NCI-H1436 (cell line): Measurements from ENCODE around the gene KCND3.
"Not testable (repeated sequence)": the region's sequence is repeated elsewhere in the genome, so short reads cannot be mapped to it uniquely, and the experiment has no call there.

Experiments
- DNase-seq: peaks from one replicate; lab custom pipeline; 2025; lab: John Stamatoyannopoulos, UW

KCND3 gene

DNA sequence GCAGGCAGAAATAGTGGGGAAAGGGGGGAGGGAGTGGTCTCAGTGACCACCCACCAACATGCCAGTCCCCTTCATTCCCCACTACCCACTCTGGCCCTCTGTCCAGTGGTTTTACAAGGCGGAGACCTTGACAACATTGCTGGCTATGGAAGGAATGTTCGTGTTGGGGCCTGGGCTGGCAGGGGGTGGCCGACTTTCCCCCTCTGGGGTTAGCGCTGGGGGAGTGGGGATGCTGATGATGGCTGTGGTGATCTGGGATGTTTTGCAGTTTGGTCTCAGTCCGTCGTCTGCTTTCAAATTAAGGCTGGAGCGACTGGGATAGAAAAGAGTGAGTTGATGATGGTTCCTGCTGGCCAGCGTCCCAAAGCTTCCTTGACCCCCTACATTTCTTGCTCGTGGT is 213.5 kb downstream of the KCND3 start:
- no peak for DNase-seq

DNA sequence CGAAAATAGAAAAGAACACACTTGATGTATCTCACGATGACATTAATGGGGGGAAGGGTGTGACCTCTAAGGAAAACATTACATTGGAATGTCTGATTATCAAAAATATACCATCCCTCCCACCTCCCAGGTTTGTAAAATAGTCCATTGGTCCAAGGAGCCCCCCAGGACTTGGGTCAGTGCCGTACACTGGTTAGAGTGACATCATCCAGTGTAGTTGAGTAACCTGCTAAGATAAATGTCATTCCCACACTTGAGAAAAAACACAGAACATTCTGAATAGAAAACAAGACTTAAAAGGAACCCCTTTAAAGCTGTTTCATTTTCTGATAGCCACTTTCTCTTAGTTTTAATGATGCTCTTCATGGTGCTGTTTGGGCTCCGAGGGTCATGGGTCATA is 218.6 kb downstream of the KCND3 start:
- DNase-seq, result no peak

DNA sequence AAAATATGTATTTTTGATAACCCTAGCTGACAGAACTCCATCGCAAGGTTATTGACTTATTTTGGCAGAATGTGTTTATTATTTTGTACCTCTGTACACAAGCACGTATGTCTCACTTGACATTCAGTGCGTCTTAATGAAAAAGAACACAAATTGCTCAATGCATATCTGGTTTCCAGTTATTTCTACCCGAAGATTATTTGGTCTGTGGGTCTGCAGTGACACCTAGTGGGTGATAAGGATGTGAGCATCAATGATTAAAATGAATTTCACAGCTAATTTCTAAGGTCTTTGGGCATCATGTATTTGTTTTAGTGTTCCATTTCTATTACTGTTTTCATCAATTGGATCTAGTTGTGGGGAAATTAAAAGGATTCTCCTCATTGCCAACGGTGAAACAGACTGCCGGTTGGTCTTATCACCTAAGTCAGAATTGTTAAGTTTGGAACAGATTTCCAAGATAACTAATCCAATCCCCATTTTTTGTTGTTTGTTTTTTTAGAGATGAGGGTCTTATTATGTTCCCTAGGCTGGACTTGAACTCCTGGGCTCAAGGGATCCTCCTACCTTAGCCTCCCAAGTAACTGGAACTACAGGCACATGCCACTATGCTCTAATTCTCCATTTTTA is 219.8 kb downstream of the KCND3 start:
- peak; percentile 6 for DNase-seq

DNA sequence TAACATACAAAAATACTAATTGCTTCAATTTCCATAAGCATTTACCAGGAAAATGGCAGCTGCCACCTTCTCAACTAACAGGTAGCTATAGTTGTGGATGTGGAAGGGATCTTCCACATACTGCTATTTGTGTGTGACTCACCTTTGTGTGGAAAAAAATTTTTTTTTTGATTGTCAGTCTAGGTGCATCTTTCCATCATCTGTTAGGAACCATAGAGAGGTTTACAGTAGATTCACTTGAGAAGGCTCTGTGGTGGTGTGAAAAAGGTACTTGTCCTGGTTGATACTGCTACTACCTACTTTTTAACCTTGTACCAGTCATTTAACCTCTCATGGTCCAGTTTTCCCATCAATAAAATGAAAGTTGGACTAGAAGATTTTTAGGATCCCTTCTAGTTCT is 220.8 kb downstream of the KCND3 start:
- no peak for DNase-seq

DNA sequence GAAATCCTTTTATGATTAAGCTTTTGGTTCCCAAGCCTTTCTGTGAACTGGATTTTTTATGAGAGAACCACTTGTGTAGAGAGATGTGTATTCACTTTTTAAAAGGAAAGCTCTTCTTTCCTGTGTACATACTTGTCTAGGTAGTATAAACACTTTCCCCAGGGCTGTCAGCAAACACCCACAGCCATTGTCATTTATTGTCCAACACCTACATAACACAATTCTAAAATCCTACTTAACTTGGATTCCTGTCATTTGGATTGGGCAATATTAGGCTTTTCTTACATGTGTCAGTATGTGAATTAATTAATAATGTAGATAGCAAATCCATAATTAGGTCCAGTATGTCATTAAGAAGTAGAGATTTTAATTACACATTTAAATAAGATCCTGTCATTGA is 221.4 kb downstream of the KCND3 start:
- no peak for DNase-seq

DNA sequence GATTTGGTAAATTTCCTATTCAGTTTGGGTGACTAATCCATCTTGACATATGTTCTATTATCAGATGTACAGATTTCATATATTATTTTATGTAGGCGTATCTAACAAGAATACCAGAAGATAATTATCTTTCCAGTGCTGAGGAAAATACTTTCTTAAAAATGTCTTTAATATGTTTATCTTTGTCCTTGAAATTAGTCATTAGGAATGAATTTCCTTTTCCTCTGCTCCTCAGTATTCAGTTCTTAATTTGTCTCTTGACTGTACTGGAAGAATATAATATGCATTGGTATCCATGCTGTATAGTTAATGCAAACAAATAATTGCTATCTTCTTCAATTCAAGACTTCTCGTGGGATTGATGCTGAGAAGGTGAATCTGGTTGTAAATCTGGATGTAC is 227.1 kb downstream of the KCND3 start:
- DNase-seq, result no peak

DNA sequence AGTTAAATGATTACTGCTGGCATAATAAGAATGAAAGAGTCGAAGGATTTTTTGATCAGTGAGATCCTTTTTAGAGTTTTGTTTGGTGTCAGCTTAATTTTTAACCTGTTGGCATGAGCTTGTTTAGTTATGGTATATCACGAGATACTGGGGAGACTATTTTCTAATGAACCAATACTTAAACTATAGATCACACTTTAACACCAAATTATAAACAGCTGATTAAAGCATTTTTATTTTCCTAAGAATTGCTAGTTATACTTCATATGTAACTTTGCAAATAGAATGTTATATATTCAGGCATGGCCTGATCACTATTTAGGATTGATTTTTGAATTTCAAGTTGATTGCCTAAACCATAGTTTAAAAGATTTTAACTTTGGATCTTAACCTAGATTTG is 227.8 kb downstream of the KCND3 start:
- no peak for DNase-seq

DNA sequence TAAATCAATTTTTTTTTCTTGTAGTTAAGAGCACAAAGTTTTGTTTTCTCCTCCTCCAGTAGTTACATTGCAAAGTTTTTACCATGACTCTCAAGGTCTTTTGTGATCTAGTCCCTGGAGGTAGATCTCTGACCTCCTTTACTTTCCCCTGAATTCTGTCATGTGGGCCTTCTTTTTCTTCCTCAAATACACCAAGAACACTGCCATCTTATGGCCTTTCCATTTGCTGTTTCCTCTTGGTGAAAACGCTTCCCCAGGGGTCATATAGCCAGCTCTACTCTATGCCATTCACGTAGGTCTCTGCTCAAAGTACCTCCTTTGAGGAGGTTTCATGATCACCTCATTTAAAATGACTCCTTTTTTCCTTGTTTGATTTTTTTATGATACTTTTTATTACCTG is 231.1 kb downstream of the KCND3 start:
- DNase-seq, result no peak

DNA sequence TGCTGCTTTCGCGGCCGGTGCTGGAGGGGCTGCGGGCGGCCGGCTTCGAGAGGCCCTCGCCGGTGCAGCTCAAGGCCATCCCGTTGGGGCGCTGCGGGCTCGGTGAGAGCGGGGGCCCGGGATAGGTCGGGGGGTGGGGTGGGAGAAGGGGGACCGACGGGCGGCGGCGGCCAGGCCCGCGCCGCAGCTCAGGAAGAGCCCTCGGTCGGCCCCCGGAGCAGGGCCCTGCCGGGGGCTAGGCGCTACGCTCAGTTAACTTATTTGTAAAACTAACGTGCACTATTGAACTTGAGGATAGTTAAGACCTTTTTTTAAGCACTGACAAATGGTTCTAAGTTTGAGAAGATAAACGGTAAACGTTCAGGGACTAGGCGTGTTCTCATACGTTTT is 233.3 kb downstream of the KCND3 start:
- no peak for DNase-seq

DNA sequence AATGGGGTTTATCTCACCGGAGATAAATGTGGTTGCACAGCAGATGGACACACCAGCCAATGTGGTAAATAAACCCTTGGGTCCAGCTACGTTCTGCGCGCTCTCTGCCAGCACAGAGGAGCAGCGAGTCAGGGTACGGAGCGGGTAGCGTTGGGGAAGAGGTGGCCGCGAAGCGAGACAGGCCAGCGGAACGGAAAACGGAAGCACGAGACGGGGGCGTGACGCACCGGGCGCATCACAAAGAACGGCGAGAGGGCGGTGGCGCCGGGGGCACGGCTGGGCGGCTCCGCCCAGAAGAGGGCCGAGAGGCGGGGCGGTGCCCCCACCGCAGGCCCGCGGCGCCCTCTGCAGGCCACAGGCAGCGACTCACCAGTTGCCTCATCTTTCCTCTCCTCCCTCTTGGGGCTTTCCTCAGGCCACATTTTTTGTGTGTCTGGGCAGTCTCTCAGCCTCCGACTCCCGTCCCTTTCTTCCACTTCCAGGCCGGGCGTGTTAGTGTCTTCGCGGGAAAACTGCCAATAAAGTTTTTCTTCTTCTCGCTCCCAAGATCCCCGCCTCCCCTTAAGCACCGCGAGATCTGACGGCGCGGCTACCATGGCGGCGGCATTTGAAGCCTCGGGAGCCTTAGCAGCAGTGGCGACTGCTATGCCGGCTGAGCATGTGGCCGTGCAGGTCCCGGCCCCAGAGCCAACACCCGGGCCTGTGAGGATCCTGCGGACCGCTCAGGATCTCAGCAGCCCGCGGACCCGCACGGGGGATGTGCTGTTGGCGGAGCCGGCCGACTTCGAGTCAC is 233.9 kb downstream of the KCND3 start, which contains the start of gene DDX20:
Gene DDX20, plus strand, starts transcription at position 571 of the 793 bp plus-strand sequence. Its CDS starts 24 bp downstream, at position 595.
- DNase-seq, result peak; percentile 96

DNA sequence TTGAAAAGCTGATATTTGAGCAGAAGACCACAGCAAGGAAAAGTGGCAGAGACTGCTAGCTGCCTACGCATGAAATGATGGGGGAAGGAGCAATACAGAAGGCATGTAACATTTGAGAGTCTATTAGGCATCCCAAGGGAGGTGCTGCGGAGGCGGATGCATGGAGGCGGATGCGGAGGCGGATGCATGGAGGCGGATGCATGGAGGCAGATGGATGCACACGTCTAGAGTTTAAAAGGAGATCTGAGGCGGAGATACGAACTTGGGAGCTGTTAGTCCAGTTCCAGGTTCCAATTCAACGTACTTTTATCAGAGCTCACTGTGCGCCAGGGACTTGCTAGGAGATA is 234.5 kb downstream of the KCND3 start:
- peak; percentile 85 for DNase-seq

DNA sequence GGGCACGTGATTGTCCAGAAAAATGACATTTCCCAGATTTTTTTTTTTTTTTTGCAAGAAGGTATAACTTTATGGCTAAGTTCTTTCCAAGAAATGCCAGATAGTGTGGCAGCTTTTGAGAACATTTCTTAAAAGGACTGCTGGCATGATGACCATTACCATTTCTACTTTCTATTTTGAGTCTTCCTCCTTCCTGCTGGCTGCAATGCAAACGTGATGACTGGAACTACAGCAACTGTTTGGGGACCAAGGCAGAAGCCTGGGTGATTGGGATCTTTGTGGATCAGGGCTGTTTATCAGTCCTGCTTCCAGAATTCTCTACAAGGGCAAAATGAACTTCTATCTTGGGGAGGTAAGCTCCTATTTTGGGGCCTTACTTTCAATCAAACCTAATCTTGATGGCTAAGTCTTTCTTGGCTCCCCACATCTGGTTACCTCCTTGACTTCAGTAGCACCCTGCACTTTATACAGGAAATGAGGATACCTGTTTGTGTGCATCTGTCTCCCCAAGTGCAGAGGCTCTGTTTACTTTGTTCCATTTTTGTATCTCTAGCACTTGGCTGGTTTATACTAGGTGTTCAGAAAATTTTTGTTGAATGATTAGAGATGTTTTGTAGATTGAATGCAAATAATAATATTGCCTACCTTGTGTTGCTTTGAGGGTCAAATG is 237.4 kb downstream of the KCND3 start:
- DNase-seq, result no peak

DNA sequence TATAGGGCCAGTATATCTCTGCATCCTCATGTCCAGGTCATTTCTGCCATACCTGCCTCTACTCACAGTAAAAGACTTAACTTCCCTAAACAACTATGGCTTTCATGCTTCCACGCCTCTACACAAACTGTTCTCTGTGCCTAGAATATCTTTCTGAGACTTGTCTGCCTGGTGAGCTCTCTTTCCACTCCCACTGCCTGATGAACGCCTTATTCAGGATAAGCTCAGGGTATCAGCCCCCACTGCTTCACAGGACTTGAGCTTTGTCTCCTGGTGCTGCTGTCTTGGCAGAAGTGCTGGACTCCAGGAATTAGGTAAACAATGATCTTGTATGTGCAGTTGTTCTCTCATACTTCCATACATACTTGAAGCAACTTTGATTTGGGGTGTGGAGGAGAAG is 238.6 kb downstream of the KCND3 start:
- no peak for DNase-seq

DNA sequence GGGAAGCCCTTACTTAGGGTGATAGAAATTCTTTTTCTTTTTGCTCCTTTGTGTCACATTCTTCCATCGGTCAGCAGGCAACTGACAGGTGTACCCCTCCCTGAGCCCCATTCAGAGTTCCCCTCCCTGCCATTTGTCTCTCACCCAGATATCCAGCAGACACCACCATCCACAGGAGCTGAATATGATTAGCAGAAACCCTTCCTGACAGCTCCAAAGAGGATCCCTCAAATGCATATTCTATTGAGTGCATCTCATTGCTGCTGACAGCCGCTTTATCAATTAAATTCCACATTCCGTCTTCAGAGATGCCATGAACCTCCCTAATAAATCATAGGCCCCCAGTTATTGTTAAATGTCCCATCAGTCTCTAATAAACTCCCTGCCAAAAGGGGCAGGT is 239.8 kb downstream of the KCND3 start:
- no peak for DNase-seq

DNA sequence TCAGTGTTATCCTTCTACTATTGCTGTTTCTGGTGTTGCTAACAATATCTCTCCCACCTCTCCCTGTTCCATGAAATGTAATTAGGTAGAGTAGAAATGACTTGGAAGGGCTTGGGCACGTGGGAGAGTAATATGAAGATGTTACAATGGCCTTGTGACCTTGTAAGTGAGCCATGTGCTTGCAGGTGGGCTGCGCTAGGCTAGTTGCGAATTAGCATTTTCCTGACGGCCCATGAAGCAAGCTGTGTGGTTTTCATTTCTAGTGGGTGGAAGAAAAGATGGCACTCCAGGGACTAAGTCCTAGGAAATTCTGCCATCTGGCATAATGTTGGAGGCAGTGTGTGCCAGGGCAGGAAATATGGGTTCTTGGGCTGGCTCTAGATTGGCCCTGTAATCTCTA is 241.5 kb downstream of the KCND3 start:
- DNase-seq, result no peak

DNA sequence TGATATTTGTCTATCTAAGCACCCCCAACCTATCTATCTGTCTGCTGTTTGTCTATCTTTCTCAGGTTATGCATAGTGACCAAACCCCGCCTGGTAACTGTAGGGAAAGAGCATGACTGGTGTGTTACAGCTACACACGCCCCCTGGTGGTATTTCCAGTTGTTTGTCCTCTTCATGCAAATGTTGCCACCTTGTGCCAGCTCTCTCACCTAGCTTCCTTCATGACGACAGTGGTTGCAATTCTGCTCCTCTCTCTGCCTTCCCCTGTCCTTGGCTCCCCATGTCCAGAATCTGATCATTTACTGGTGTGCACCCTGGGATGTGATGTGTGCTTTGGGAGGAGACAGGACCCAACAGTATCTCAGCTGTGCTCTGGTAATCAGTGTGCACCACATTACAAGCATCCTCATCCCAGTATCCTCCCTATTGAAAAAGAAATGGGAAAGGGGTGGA is 242.2 kb downstream of the KCND3 start:
- peak; percentile 52 for DNase-seq

DNA sequence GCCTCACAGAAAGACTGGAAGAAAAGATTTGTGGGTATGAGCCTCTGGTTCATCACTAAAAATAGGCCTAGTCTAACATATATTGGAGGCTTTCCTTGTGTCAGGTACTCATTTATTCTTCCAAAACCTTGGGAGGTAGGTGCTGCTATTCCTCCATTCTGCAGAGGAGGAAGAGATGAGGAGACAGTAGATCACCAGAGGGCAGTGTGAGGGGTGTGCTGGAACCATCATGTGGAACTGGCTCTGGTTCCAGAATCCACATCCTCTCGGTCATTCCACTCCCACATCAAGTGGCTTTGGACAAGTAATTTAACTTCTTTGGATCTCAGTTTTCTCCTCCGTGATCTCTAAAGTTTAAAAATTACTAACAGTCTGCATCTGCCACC is 242.9 kb downstream of the KCND3 start:
- DNase-seq, result no peak

DNA sequence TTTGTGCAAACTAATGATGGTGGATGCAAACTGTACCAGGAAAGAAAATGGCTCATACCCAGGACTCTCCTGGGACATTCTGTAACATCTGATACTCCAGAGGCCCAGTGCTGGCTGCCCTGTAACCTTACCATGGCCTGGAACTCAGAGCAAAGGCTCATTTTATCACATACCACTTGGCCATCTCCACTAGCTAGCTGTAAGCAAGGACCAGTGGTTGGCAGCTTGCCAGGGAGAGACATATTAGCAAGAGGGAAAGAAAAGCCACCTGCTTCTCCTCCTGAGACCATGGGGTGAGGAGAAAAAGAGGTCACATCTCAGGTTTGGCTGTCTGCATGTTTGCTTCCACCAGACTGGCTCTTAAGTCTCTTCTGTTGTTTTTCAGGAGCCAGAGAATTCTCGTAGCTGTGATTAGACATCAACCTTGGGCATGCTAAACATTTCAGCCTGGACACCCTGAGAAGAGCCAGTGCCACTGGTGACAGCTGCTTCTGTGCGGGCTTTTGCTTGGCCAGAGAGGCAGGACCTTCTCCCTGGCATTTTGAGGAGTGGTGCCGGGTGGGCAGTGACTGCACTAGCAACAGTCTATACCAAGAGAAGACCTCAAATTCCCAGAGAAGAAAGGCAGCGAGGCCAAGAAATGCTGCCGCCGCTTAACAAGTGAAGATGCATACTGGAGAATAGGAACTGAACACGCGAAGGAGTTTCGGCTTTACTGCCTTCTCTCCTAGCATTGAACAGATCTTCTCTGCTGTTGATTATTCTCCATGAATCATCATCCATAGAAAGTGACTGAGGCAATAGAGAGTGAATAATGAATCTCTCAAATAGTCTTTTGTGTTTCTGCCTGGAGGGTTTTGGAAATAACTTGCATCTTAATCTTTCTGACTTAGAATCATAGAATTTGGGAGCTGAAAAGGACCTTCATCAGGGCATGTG is 243.5 kb downstream of the KCND3 start:
- no peak for DNase-seq

DNA sequence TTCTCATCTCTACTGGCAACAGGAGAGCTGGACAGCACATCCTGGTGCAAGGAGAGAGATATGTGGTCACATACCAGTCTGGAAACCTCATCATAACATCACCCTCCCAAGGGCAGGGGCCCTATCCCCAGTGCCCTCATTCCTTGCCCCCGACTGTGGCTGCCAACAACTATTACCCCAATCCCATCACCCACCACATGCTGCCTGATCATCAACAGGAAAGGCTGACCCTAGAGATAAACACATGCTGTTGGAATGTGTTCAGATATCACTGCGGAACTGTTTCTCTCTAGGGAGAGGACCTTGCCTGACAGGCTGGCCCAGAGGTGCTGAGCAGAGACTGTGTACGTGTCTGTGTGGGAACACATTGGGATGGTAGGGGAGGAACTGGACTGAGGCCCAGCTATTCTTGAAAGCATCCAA is 245.8 kb downstream of the KCND3 start:
- no peak for DNase-seq

DNA sequence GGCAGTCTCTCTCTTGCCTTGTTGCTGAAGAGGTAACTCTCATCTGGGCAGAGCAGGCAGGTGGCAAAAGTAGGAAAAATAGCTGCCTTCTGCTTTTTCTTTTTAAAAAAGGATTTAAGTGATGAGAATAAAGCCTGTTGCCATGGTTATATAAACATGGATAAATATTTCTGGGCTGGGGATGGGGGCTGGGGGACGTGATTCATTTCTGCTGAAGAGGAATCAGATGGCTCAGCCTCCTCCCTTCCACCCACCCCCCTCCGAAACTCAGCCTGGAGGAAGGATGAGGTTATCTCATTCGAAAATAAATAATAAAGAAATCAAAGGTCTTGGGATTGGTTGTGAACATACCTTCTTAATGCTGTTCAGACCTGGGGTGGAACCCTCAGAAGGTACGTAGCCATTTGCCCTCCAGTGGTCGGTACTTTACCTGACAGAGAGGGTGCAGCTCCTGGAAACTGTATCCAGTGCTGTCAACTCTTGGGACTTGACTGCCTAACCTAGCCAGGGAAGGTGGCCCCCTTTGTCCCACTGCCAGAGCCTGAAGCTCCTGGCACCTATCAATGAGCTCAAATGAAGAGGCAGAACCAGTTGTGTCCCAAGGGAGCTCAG is 246.4 kb downstream of the KCND3 start:
- no peak for DNase-seq

DNA sequence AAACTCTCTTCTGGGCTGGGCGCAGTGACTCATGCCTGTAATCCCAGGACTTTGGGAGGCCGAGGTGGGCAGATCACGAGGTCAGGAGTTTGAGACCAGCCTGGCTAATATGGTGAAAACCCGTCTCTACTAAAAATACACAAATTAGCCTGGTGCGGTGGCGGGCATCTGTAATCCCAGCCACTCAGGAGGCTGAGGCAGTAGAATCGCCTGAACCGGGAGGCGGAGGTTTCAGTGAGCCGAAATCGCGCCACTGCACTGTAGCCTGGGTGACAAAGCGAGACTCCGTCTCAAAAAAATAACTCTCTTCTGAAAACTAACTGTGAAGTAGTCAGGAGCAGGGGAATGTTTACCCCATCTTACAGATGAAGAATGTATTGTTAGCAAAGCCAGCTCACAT is 247.2 kb downstream of the KCND3 start:
- DNase-seq, result not testable (repeated sequence)
